HEK293 (cell line): Measurements from ENCODE around the gene R3HDM2.

Source experiments
- BCL11B ChIP-seq: fragments of 450-650 bp; formaldehyde crosslinking; IDR thresholded peaks from 2 replicates; pipeline ENCODE4 v1.5.1; 2016; ENCODE audit warnings: low read depth, missing biosample characterization, missing genetic modification characterization
- KLF1 ChIP-seq: fragments of 450-650 bp; formaldehyde crosslinking; IDR thresholded peaks from 2 replicates; pipeline ENCODE4 v1.5.1; 2016; ENCODE audit warnings: missing biosample characterization, missing genetic modification characterization
- KLF7 ChIP-seq: fragments of 450-650 bp; formaldehyde crosslinking; IDR thresholded peaks from 2 replicates; pipeline ENCODE4 v1.5.1; 2016; ENCODE audit warnings: missing biosample characterization, missing genetic modification characterization, borderline replicate concordance
- SP3 ChIP-seq: fragments of 450-650 bp; formaldehyde crosslinking; IDR thresholded peaks from 2 replicates; pipeline ENCODE4 v1.5.1; 2016; ENCODE audit warnings: missing biosample characterization, missing genetic modification characterization
- ZBTB8A ChIP-seq: fragments of 450-650 bp; formaldehyde crosslinking; IDR thresholded peaks from 2 replicates; pipeline ENCODE4 v1.5.1; 2016; ENCODE audit warnings: missing biosample characterization, missing genetic modification characterization
- ZIC2 ChIP-seq: fragments of 450-650 bp; formaldehyde crosslinking; IDR thresholded peaks from 2 replicates; pipeline ENCODE4 v1.5.1; 2016; ENCODE audit warnings: missing biosample characterization, missing genetic modification characterization
- ZNF10 ChIP-seq: fragments of 450-650 bp; formaldehyde crosslinking; IDR thresholded peaks from 2 replicates; pipeline ENCODE4 v1.5.1; 2017; ENCODE audit warnings: missing biosample characterization, missing genetic modification characterization
- ZNF16 ChIP-seq: fragments of 450-650 bp; formaldehyde crosslinking; IDR thresholded peaks from 2 replicates; pipeline ENCODE4 v1.5.1; 2016; ENCODE audit warnings: low read depth, missing biosample characterization, missing genetic modification characterization
- ZNF211 ChIP-seq: fragments of 450-650 bp; formaldehyde crosslinking; IDR thresholded peaks from 2 replicates; pipeline ENCODE4 v1.5.1; 2016; ENCODE audit warnings: low read depth, missing biosample characterization, missing genetic modification characterization
- ZNF292 ChIP-seq: fragments of 450-650 bp; formaldehyde crosslinking; IDR thresholded peaks from 2 replicates; pipeline ENCODE4 v1.5.1; 2016; ENCODE audit warnings: low read depth, missing biosample characterization, missing genetic modification characterization, borderline replicate concordance
- ZNF302 ChIP-seq: fragments of 450-650 bp; formaldehyde crosslinking; IDR thresholded peaks from 2 replicates; pipeline ENCODE4 v1.5.1; 2016; ENCODE audit warnings: missing biosample characterization, missing genetic modification characterization, low read depth
- ZNF596 ChIP-seq: fragments of 450-650 bp; IDR thresholded peaks from 2 replicates; pipeline ENCODE4 v1.5.0; 2018; ENCODE audit warnings: missing biosample characterization, mild to moderate bottlenecking, missing genetic modification characterization, moderate library complexity
- ZNF610 ChIP-seq: fragments of 450-650 bp; formaldehyde crosslinking; IDR thresholded peaks from 2 replicates; pipeline ENCODE4 v1.5.1; 2016; ENCODE audit warnings: missing biosample characterization, missing genetic modification characterization, borderline replicate concordance
- ZNF701 ChIP-seq: fragments of 450-650 bp; formaldehyde crosslinking; IDR thresholded peaks from 2 replicates; pipeline ENCODE4 v1.5.1; 2016; ENCODE audit warnings: missing biosample characterization, missing genetic modification characterization
- ZNF768 ChIP-seq: fragments of 450-650 bp; formaldehyde crosslinking; IDR thresholded peaks from 2 replicates; pipeline ENCODE4 v1.5.1; 2018; ENCODE audit warnings: missing biosample characterization, mild to moderate bottlenecking, missing genetic modification characterization
- TF ChIP-seq, protein P1 (sequence below): IDR thresholded peaks from 2 replicates; pipeline ENCODE4 v1.6.1; 2011; ENCODE audit warnings: mild to moderate bottlenecking, low read depth, low read length, borderline replicate concordance
- TF ChIP-seq, protein P2 (sequence below): fragments of 450-650 bp; formaldehyde crosslinking; conservative IDR thresholded peaks from 2 replicates; pipeline ENCODE4 v1.5.1; 2016; ENCODE audit warnings: low read depth, missing biosample characterization, missing genetic modification characterization
- TF ChIP-seq, protein P3 (sequence below): fragments of 450-650 bp; formaldehyde crosslinking; IDR thresholded peaks from 2 replicates; pipeline ENCODE4 v1.5.1; 2016; ENCODE audit warnings: missing biosample characterization, missing genetic modification characterization
- TF ChIP-seq, protein P4 (sequence below): fragments of 450-650 bp; IDR thresholded peaks from 2 replicates; pipeline ENCODE4 v1.5.1; 2018; ENCODE audit warnings: missing biosample characterization, mild to moderate bottlenecking, missing genetic modification characterization
- TF ChIP-seq, protein P5 (sequence below): fragments of 450-650 bp; formaldehyde crosslinking; IDR thresholded peaks from 2 replicates; pipeline ENCODE4 v1.5.1; 2016; ENCODE audit warnings: missing biosample characterization, missing genetic modification characterization, low read depth
- TF ChIP-seq, protein P6 (sequence below): fragments of 450-650 bp; formaldehyde crosslinking; IDR thresholded peaks from 2 replicates; pipeline ENCODE4 v1.5.1; 2016; ENCODE audit warnings: missing biosample characterization, missing genetic modification characterization

R3HDM2 gene

DNA sequence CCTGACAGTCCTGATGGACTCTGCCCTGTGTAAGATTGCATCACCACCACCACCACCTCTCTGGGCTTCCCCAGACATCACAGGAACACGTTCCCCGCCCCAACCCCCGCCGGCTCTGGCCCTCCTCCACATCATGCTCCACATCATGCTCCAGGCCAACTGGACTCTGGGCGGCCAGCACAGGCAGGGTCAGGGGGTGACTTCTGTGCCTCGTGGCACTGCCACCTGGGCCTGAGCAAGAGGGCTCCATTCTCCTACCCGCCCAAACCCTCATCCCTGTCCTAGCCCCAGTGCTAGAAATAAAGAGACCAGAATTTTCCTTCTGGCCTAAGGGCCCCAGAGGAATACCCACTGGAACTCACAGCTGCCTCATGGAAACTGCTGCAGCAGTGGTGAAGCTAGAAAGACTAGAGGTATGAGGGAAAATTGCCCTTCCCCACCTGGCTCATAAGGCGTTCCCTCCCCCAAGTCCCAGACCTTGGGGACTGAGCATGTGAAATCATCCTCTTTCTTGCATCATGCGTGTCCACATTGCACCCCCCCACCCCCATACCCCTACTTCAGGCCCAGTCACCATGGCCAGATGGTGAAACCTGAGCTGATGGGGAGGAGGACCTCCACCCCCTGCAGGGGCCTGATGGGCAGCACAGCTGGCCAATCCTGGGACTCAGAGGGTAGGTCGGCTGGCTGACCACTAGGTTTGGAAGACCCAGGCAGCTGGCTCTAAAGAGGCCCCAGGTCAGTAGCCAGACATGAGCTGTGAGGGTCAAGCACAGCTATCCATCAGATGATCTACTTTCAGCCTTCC is 23.9 kb upstream of the R3HDM2 start, which contains the start of gene INHBE (continued):
- TF ChIP-seq ZNF610 (tag by site-specific recombination) (peak; percentile 75; the same call in 1 of the 2 replicates), KLF7 (tag by site-specific recombination) (0 out of 2 replicates have a peak, but pooled peaks have one; percentile 39), ZBTB8A (tag by site-specific recombination) (no peak), BCL11B (no peak), ZNF302 (no peak), KLF1 (tag by site-specific recombination) (no peak), ZNF211 (no peak), SP3 (tag by site-specific recombination) (peak; percentile 76), ZNF16 (tag by site-specific recombination) (no peak), ZNF596 (tag by site-specific recombination) (no peak), ZNF768 (no peak), ZNF10 (tag by site-specific recombination) (no peak), ZNF701 (no peak), ZNF292 (no peak), ZIC2 (tag by site-specific recombination) (peak; percentile 67)
- TF ChIP-seq, protein P1, sequence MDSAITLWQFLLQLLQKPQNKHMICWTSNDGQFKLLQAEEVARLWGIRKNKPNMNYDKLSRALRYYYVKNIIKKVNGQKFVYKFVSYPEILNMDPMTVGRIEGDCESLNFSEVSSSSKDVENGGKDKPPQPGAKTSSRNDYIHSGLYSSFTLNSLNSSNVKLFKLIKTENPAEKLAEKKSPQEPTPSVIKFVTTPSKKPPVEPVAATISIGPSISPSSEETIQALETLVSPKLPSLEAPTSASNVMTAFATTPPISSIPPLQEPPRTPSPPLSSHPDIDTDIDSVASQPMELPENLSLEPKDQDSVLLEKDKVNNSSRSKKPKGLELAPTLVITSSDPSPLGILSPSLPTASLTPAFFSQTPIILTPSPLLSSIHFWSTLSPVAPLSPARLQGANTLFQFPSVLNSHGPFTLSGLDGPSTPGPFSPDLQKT, result no peak
- TF ChIP-seq, protein P2, sequence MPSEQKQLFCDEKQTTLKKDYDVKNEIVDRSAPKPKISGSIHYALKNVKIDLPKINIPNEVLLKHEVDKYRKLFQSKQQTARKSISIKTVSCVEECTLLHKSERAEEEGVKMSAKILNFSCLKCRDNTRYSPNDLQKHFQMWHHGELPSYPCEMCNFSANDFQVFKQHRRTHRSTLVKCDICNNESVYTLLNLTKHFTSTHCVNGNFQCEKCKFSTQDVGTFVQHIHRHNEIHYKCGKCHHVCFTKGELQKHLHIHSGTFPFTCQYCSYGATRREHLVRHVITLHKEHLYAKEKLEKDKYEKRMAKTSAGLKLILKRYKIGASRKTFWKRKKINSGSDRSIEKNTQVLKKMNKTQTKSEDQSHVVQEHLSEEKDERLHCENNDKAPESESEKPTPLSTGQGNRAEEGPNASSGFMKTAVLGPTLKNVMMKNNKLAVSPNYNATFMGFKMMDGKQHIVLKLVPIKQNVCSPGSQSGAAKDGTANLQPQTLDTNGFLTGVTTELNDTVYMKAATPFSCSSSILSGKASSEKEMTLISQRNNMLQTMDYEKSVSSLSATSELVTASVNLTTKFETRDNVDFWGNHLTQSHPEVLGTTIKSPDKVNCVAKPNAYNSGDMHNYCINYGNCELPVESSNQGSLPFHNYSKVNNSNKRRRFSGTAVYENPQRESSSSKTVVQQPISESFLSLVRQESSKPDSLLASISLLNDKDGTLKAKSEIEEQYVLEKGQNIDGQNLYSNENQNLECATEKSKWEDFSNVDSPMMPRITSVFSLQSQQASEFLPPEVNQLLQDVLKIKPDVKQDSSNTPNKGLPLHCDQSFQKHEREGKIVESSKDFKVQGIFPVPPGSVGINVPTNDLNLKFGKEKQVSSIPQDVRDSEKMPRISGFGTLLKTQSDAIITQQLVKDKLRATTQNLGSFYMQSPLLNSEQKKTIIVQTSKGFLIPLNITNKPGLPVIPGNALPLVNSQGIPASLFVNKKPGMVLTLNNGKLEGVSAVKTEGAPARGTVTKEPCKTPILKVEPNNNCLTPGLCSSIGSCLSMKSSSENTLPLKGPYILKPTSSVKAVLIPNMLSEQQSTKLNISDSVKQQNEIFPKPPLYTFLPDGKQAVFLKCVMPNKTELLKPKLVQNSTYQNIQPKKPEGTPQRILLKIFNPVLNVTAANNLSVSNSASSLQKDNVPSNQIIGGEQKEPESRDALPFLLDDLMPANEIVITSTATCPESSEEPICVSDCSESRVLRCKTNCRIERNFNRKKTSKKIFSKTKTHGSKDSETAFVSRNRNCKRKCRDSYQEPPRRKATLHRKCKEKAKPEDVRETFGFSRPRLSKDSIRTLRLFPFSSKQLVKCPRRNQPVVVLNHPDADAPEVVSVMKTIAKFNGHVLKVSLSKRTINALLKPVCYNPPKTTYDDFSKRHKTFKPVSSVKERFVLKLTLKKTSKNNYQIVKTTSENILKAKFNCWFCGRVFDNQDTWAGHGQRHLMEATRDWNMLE (tag by site-specific recombination), result 0 out of 2 replicates have a peak, but pooled peaks have one; percentile 21
- TF ChIP-seq, protein P3, sequence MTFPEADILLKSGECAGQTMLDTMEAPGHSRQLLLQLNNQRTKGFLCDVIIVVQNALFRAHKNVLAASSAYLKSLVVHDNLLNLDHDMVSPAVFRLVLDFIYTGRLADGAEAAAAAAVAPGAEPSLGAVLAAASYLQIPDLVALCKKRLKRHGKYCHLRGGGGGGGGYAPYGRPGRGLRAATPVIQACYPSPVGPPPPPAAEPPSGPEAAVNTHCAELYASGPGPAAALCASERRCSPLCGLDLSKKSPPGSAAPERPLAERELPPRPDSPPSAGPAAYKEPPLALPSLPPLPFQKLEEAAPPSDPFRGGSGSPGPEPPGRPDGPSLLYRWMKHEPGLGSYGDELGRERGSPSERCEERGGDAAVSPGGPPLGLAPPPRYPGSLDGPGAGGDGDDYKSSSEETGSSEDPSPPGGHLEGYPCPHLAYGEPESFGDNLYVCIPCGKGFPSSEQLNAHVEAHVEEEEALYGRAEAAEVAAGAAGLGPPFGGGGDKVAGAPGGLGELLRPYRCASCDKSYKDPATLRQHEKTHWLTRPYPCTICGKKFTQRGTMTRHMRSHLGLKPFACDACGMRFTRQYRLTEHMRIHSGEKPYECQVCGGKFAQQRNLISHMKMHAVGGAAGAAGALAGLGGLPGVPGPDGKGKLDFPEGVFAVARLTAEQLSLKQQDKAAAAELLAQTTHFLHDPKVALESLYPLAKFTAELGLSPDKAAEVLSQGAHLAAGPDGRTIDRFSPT (tag by site-specific recombination), result no peak
- TF ChIP-seq, protein P4, sequence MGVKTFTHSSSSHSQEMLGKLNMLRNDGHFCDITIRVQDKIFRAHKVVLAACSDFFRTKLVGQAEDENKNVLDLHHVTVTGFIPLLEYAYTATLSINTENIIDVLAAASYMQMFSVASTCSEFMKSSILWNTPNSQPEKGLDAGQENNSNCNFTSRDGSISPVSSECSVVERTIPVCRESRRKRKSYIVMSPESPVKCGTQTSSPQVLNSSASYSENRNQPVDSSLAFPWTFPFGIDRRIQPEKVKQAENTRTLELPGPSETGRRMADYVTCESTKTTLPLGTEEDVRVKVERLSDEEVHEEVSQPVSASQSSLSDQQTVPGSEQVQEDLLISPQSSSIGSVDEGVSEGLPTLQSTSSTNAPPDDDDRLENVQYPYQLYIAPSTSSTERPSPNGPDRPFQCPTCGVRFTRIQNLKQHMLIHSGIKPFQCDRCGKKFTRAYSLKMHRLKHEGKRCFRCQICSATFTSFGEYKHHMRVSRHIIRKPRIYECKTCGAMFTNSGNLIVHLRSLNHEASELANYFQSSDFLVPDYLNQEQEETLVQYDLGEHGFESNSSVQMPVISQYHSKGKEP (tag by site-specific recombination), result peak; percentile 82
- TF ChIP-seq, protein P5, sequence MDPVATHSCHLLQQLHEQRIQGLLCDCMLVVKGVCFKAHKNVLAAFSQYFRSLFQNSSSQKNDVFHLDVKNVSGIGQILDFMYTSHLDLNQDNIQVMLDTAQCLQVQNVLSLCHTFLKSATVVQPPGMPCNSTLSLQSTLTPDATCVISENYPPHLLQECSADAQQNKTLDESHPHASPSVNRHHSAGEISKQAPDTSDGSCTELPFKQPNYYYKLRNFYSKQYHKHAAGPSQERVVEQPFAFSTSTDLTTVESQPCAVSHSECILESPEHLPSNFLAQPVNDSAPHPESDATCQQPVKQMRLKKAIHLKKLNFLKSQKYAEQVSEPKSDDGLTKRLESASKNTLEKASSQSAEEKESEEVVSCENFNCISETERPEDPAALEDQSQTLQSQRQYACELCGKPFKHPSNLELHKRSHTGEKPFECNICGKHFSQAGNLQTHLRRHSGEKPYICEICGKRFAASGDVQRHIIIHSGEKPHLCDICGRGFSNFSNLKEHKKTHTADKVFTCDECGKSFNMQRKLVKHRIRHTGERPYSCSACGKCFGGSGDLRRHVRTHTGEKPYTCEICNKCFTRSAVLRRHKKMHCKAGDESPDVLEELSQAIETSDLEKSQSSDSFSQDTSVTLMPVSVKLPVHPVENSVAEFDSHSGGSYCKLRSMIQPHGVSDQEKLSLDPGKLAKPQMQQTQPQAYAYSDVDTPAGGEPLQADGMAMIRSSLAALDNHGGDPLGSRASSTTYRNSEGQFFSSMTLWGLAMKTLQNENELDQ (tag by site-specific recombination), result no peak
- TF ChIP-seq, protein P6, sequence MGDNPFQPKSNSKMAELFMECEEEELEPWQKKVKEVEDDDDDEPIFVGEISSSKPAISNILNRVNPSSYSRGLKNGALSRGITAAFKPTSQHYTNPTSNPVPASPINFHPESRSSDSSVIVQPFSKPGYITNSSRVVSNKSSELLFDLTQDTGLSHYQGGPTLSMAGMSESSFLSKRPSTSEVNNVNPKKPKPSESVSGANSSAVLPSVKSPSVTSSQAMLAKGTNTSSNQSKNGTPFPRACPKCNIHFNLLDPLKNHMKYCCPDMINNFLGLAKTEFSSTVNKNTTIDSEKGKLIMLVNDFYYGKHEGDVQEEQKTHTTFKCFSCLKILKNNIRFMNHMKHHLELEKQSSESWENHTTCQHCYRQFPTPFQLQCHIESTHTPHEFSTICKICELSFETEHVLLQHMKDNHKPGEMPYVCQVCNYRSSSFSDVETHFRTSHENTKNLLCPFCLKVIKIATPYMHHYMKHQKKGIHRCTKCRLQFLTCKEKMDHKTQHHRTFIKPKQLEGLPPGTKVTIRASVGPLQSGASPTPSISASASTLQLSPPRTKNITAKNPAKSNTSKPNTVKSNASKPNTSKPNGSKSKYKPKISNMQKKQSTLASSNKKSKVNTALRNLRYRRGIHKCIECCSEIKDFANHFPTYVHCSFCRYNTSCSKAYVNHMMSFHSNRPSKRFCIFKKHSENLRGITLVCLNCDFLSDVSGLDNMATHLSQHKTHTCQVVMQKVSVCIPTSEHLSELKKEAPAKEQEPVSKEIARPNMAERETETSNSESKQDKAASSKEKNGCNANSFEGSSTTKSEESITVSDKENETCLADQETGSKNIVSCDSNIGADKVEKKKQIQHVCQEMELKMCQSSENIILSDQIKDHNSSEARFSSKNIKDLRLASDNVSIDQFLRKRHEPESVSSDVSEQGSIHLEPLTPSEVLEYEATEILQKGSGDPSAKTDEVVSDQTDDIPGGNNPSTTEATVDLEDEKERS (tag by site-specific recombination), result no peak
